ENCODE data around the gene NAALADL2.

- TF ChIP-seq EZH2 (IDR thresholded peaks at IDR 0.05; ENCODE audit: low read length, missing control alignments) = no peak
- TF ChIP-seq, protein P1, sequence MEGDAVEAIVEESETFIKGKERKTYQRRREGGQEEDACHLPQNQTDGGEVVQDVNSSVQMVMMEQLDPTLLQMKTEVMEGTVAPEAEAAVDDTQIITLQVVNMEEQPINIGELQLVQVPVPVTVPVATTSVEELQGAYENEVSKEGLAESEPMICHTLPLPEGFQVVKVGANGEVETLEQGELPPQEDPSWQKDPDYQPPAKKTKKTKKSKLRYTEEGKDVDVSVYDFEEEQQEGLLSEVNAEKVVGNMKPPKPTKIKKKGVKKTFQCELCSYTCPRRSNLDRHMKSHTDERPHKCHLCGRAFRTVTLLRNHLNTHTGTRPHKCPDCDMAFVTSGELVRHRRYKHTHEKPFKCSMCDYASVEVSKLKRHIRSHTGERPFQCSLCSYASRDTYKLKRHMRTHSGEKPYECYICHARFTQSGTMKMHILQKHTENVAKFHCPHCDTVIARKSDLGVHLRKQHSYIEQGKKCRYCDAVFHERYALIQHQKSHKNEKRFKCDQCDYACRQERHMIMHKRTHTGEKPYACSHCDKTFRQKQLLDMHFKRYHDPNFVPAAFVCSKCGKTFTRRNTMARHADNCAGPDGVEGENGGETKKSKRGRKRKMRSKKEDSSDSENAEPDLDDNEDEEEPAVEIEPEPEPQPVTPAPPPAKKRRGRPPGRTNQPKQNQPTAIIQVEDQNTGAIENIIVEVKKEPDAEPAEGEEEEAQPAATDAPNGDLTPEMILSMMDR (conservative IDR thresholded peaks at IDR 0.05 in 1 of 2, IDR thresholded peaks at IDR 0.05 in 1 of 2; ENCODE audit: low read depth in 1 of 2, low read length in 2 of 2) = no peak
Measured at GRCh38 chr3:175443682-175444081, 584.5 kb downstream of the NAALADL2 start.
